ENCODE measurements around the gene B3GNT2.
"Not testable (repeated sequence)": the region's sequence is repeated elsewhere in the genome, so short reads cannot be mapped to it uniquely, and the experiment has no call there.

B3GNT2 gene, protein sequence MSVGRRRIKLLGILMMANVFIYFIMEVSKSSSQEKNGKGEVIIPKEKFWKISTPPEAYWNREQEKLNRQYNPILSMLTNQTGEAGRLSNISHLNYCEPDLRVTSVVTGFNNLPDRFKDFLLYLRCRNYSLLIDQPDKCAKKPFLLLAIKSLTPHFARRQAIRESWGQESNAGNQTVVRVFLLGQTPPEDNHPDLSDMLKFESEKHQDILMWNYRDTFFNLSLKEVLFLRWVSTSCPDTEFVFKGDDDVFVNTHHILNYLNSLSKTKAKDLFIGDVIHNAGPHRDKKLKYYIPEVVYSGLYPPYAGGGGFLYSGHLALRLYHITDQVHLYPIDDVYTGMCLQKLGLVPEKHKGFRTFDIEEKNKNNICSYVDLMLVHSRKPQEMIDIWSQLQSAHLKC

DNA sequence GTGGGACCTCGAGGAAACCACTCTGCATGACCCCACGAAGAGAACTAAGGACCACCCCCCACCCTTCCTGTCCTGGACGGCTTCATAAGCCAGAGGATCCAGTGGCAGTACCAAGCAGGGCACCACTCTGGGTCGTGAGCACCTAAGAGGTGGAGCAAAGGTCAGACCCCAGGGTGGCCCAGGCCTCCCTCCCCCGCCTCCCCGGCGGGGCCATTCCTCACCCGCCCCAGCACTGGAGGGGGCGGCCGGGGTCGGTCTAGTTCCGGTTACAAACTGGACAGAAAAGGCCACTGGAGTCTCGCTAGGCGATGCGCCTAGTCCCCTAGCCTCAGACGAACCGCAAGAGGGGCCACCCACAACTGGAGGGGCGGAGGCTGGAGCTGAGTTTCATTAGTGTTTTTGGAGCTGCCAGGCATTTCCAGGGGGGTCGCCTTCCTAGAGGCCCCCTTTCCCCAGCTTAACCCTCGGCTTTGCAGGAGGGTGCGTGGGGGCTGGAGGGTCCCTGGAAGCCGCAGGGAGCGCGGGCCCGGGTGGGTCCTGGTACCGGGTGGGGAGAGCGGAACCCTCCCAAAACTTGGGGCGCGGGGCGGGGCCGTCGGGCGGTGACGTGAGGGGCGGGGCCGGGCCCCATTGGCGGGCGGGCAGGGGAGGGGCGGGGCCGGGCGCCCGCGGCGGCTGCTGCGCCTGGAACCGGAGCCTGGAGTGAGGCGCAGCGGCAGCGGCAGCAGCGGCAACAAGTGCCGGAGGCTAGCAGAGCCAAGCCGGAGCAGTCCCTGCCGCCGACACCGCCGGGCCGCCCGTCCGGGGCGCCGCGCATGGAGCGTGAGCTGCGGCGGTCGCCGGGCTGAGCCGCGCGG lies at the start of gene B3GNT2:
TSS of gene B3GNT2 (plus strand) at position 695 of the 857 bp plus-strand sequence. CDS start 26,106 bp downstream, outside the sequence.
- DNase-seq: peak; percentile 64

- not testable (repeated sequence) for DNase-seq
Measured at GRCh38 chr2:62146790-62147189, 49.1 kb upstream of the B3GNT2 start.

DNA sequence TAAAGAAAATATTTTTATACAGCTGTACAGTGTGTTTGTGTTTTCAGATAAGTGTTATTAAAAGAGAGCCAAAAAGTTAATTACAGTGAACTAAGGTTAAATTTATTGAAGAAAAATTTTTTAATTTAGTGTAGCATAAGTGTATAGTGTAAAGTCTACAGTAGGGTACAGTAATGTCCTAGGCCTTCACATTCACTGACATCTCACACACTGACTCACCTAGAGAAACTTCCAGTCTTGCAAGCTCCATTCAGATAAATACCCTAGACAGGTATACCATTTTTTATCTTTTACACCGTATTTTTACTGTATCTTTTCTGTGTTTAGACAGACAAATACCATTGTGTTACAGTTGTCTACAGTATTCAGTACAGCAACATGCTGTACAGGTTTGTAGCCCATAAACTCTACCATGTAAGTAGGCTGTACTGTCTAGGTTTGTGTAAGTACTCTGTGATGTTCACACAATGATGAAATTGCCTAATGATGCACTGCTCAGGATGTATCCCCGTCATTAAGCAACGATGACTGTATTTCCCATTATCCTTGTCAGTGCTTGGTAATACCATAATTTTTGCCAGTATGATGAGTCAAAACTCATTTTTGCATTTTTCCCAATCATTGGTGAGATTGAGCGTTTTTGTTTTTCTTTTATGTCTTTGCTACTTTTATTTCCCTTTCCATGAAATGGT lies 48.2 kb upstream of the B3GNT2 start:
- DNase-seq: no peak

DNA sequence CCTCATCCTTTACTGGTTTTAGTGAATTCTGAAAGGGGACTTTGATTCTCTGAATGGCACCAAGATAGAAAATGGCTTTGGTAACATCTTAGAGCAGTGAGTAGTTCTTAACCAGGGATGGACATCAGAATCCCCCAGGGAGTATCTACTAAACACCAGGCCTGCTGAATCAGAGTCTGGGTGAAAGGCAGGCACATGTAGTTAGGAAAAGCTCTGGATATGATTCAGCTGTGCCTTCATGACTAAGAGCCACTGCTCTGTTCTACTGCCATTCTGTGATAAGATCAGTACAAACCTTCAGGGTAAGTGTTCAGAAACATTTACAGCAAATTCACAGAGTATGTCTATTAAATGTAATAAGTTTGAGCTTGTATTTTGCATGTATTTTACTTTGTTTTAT lies 46.2 kb upstream of the B3GNT2 start:
- no peak for DNase-seq

GRCh38 chr2:62150597-62151305 lies 45.2 kb upstream of the B3GNT2 start:
- DNase-seq: no peak

DNA sequence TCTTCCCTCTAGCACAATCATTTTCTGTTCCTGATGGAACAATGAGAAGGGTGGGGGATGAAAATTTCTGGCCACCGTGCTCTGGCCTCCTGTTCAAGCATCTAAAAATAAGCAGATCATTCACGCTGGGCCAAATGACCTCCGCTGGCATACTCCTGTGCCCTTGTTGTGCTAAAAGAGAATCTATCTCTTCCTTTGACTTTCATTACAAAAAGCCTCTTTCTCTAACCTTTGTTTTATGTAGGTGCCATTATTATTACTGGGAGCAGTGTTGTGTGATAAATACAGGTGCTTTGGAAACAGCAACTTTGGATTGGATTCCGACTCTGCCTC lies 44.6 kb upstream of the B3GNT2 start:
- DNase-seq: no peak

GRCh38 chr2:62152000-62152399 lies 43.9 kb upstream of the B3GNT2 start:
- DNase-seq: no peak

GRCh38 chr2:62156861-62157496 lies 38.9 kb upstream of the B3GNT2 start:
- DNase-seq: no peak

GRCh38 chr2:62158444-62159121 lies 37.3 kb upstream of the B3GNT2 start:
- DNase-seq: no peak

DNA sequence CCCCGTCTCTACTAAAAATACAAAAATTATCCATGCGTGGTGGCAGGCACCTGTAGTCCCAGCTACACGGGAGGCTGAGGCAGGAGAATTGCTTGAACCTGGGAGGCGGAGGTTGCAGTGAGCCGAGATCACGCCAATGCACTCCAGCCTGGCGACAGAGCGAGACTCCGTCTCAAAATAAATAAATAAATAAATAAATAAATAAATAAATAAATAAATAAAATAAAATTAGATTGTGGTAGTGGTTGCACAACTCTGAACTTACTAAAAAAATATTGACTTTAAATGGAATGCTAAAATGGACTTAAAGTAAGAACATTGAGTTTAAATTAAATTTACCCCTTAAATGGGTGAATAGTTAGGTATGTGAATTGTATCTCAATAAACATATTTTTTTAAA lies 35.2 kb upstream of the B3GNT2 start:
- not testable (repeated sequence) for DNase-seq

GRCh38 chr2:62163106-62163831 lies 32.6 kb upstream of the B3GNT2 start:
- no peak for DNase-seq

GRCh38 chr2:62163834-62164233 lies 32.1 kb upstream of the B3GNT2 start:
- no peak for DNase-seq

GRCh38 chr2:62175728-62176127 lies 20.2 kb upstream of the B3GNT2 start:
- no peak for DNase-seq

DNA sequence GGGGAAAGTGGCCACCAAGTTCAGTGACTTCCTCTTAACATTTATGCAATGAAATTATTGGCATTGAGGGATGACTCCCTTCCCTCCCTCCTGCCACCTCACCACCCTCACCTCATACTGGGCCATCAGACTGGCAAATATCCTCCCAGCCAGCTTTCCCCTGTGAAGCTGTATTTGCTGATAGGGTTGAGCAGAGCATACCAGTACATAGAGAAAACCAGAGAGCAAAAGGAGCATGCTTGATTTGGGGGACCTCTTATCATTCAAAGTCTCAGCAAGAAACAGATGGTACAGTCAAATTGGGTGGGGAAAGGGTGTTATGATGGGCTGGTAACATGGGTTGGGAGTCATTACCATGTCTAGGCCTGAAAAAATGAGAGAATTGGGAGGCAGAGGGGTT lies 19.1 kb upstream of the B3GNT2 start:
- no peak for DNase-seq

GRCh38 chr2:62177392-62178049 lies 18.4 kb upstream of the B3GNT2 start:
- no peak for DNase-seq

DNA sequence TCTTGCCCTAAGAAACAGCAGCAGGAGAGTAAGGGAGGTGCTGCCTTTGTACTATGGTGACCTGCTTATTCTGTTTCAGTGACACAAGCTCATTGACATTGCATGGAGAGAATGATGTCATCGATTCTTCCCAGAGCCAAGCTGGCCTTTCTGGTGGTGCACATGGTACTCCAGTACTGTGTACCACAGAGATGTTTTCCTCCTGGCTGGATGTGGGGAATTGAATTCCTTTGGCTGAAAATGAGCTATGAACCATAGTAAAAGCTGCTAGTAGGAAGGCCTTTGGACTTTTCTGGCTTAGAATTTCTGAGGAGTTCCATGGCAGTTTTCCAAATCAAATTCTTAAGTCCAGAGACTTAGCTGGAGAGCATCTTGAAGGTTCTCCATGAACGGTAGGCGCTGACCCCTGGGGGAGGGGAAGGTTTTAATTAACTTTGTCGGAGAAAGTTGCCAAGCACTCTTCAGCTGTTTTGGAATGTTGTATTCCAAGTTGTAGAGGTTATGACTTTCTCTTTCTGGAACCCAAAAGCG lies 17.1 kb upstream of the B3GNT2 start:
- DNase-seq: no peak

DNA sequence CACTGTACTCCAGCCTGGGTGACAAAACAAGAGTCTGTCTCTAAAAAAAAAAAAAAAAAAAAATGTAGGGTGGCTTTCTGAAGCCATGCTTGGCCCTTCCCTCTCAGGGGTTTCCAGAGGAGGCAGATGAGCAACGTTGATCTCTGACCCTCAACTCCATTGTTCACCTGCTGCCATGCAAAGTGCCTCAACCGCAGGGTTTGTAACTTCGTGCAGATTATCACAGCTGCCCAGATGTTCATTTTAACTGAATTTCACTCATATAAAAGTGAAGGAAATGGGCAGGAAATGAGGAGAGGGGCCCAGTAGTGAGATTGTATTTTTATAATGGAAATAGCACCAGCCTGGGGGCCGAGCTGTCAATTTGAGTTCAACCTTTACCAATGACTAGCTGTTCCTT lies 14.9 kb upstream of the B3GNT2 start:
- DNase-seq: no peak

DNA sequence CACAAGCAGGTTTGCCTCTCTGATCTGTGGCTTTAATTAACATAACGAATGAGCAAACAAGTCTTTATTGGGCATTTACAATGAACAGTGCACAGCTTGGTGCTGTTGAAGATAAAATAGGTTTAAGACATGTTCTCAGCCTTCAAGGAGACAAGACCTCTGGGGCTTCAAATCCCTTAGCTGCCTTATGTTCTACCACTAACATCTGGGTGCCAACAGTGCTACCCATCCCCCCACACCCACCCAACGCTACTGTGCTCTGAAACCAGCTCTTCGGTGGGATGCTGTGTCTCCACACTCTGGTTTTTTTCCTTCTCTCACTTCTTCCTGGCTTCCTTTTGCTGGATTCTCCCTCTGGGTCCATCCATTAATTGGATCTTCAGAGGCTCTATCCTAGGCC lies 14.1 kb upstream of the B3GNT2 start:
- no peak for DNase-seq

DNA sequence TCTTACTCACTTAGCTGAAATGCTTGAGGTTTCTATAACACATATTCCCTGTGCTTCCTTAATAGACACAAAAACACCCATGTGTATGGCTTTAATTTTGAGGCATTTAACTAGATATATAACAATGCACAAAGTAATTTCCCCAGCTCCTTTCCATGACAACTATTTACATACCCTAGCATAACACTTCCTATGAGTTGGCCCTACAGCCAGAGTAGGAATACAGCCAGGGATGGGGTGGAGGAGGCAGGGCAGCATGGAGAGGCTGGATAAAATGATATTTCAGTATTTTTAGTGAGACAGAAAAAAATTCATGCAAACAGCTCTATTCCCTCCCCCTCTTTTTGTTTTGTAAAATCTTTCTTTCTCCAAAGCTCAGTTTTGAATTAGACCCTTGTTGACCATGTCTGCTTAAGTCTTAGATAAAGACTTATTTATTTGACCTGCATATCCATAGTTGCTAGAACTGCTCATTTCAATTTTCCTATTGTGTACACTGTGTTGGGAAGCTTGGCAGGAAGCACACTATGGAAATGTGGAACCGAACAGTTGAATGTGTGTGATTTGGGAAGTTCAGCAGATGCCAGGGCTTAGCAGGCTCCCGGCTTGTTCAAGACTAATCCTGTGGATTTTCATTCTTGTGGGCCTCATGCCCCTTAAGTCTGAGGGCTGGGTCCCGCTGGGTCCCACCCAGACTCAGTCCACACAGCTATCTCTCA lies 11.2 kb upstream of the B3GNT2 start:
- DNase-seq: no peak

Data from NK-92 treated with Interleukin-12 subunit alpha and Interleukin-12 subunit beta, amount 100 ng/mL, for 24 hours (cell line).